Urinary bladder (tissue), 4 donors: ENCODE results near the gene PLEKHG4. TPM values are rescaled to one million over a fixed set of nuclear protein-coding genes. Genes with fewer than 3 reads are reported as not detected.

Source experiments
- DNase-seq: peaks from one replicate; pipeline ENCODE4 v3.0.0-alpha.2; 2015; ENCODE audit errors: extremely low spot score
- H3K27ac ChIP-seq: one replicate; pipeline ENCODE4 v1.5.1; 2013; ENCODE audit warnings: low read depth, mild to moderate bottlenecking, moderate library complexity
- H3K36me3 ChIP-seq: one replicate; pipeline ENCODE4 v1.6.1; 2013; ENCODE audit warnings: mild to moderate bottlenecking, moderate library complexity; ENCODE audit not compliant: insufficient read depth
- H3K4me1 ChIP-seq: one replicate; pipeline ENCODE4 v1.6.1; 2013; ENCODE audit warnings: mild to moderate bottlenecking, moderate library complexity; ENCODE audit not compliant: insufficient read depth
- H3K4me3 ChIP-seq: one replicate; pipeline ENCODE4 v1.5.1; 2013; ENCODE audit warnings: low read depth, low read length
- WGBS: extraction: QIAGEN DNeasy Blood & Tissue Kit; methylation state at CpG from one replicate; pipeline ENCODE4 v1.1.7; 2013; 5-methylcytosine and 5-hydroxymethylcytosine counted together
- polyA plus RNA-seq: library from polyadenylated mRNA; stranded (reverse); fragments of 200-250 nt; gene quantifications from one replicate; pipeline ENCODE4 v1.2.3, GENCODE V29; 2013
- total RNA-seq: library from RNA; depleted of rRNA; stranded (reverse); fragments of >200 nt; gene quantifications from one replicate; pipeline ENCODE4 v1.2.3, GENCODE V29; 2014
- donor health status: healthy with polysubstance abuse.
- donor health status: healthy.

The PLEKHG4 gene
- total and polyA plus RNA-seq, 2 donors, result 5.8 to 12.8 TPM

DNA sequence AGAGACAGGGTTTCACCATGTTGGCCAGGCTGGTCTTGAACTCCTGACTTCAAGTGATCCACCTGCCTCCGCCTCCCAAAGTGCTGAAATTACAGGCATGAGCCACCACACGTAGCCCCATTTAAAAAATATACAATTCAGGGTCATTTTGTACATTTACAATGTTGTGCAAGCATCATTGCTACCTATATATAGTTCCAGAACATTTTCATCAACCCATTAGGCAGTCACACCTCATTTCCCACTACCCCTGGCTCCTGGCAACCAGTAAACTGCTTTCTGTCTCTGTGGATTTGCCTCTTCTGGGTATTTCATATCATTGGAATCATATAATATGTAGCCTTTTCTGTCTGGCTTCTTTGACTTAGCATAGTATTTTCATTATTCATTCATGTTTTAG is 54.0 kb downstream of the PLEKHG4 start:
- no peaks in the 10 kb centered on the region for H3K4me1 ChIP-seq

DNA sequence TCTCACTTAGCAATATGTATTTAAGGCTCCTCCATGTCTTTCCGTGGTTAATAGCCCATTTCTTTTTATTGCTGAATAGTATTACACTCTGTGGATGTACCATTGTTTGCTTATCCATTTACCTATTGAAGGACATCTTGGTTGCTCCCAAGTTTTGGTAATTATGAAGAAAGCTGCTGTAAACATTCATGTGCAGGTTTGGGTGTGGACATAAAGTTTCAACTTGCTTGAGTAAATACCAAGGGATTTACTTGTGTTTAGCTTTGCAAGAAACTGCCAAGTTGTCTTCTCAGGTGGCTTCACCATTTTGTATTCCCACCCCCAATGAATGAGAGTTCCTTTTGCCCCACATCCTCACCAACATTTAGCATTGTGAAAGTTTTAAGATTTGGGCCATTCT is 56.8 kb downstream of the PLEKHG4 start:
- no peak overlapping the region for H3K4me3 ChIP-seq
- H3K4me1 ChIP-seq, result no peaks in the 10 kb centered on the region
- DNase-seq, result no peak
- H3K27ac ChIP-seq, result no peak overlapping the region
- 78% methylated on average over 1 of the region's 1 CpG for WGBS
- H3K36me3 ChIP-seq, result no peaks in the 10 kb centered on the region

More for the DNA sequence above, 54.0 kb downstream of the PLEKHG4 start:
- Histone ChIP-seq H3K36me3 (no peaks in the 10 kb centered on the region), H3K27ac (no peak overlapping the region), H3K4me3 (no peak overlapping the region)
- DNase-seq, result no peak
- WGBS, result 76% methylated on average over 2 of the region's 2 CpGs

DNA sequence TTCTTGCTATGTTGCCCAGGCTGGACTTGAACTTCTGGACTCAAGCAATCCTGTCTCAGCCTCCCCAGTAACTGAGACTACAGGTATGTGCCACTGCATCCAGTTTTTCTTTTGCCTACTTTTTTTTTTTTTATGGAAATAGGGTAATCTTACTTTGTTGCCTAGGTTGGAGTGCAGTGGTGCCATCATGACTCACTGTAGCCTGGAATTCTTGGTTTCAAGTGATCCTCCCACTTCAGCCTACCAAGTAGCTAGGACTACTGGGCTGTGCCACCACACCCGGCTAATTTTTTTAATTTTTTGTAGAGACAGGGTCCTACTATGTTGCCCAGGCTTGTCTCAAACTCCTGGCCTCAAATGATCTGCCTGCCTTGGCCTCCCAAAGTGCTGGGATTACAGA is 57.3 kb downstream of the PLEKHG4 start:
- Histone ChIP-seq H3K27ac (no peak overlapping the region), H3K4me3 (no peak overlapping the region), H3K36me3 (no peaks in the 10 kb centered on the region), H3K4me1 (no peaks in the 10 kb centered on the region)
- no peak for DNase-seq
- WGBS, result 91% methylated on average over 1 of the region's 1 CpG

Other genes with a start within 250 kb of the PLEKHG4 start
- 22.8 TPM for gene PHAF1, start 169.6 kb upstream of the PLEKHG4 start, total RNA-seq
- 11.0 TPM for gene PHAF1, start 169.6 kb upstream of the PLEKHG4 start, polyA plus RNA-seq
- gene B3GNT9, start 128.5 kb upstream of the PLEKHG4 start, total RNA-seq, result 22.4 TPM
- gene B3GNT9, start 128.5 kb upstream of the PLEKHG4 start, polyA plus RNA-seq, result 26.4 TPM
- gene TRADD, start 119.6 kb upstream of the PLEKHG4 start, total RNA-seq, result 7.3 TPM
- gene TRADD, start 119.6 kb upstream of the PLEKHG4 start, polyA plus RNA-seq, result 38.1 TPM
- 4.7 TPM for gene FBXL8, start 119.6 kb upstream of the PLEKHG4 start, total RNA-seq
- gene FBXL8, start 119.6 kb upstream of the PLEKHG4 start, polyA plus RNA-seq, result 20.4 TPM
- 4.5 TPM for gene HSF4, start 114.8 kb upstream of the PLEKHG4 start, total RNA-seq
- 75.2 TPM for gene HSF4, start 114.8 kb upstream of the PLEKHG4 start, polyA plus RNA-seq
- gene NOL3, start 109.0 kb upstream of the PLEKHG4 start, total RNA-seq, result 5.3 TPM
- gene NOL3, start 109.0 kb upstream of the PLEKHG4 start, polyA plus RNA-seq, result 66.6 TPM
- gene MATCAP1, start 95.6 kb upstream of the PLEKHG4 start, total RNA-seq, result 11.4 TPM
- 20.9 TPM for gene MATCAP1, start 95.6 kb upstream of the PLEKHG4 start, polyA plus RNA-seq
- 3.4 TPM for gene EXOC3L1, start 89.4 kb upstream of the PLEKHG4 start, total RNA-seq
- 3.7 TPM for gene EXOC3L1, start 89.4 kb upstream of the PLEKHG4 start, polyA plus RNA-seq
- gene E2F4, start 87.4 kb upstream of the PLEKHG4 start, total RNA-seq, result 28.0 TPM
- gene E2F4, start 87.4 kb upstream of the PLEKHG4 start, polyA plus RNA-seq, result 65.0 TPM
- 2.7 TPM for gene ELMO3, start 80.4 kb upstream of the PLEKHG4 start, total RNA-seq
- 6.4 TPM for gene ELMO3, start 80.4 kb upstream of the PLEKHG4 start, polyA plus RNA-seq
- 12.6 TPM for gene TMEM208, start 52.4 kb upstream of the PLEKHG4 start, total RNA-seq
- 54.4 TPM for gene TMEM208, start 52.4 kb upstream of the PLEKHG4 start, polyA plus RNA-seq
- 7.5 TPM for gene FHOD1, start 32.1 kb upstream of the PLEKHG4 start, total RNA-seq
- 16.4 TPM for gene FHOD1, start 32.1 kb upstream of the PLEKHG4 start, polyA plus RNA-seq
- gene SLC9A5, start 30.6 kb upstream of the PLEKHG4 start, total RNA-seq, result 0.32 TPM
- gene SLC9A5, start 30.6 kb upstream of the PLEKHG4 start, polyA plus RNA-seq, result 0.29 TPM
- gene KCTD19, start 47.2 kb downstream of the PLEKHG4 start, total RNA-seq, result 1.1 TPM
- 0.14 TPM for gene KCTD19, start 47.2 kb downstream of the PLEKHG4 start, polyA plus RNA-seq
- gene LRRC36, start 47.3 kb downstream of the PLEKHG4 start, total RNA-seq, result 2.1 TPM
- gene LRRC36, start 47.3 kb downstream of the PLEKHG4 start, polyA plus RNA-seq, result 0.19 TPM
- 24.0 TPM for gene TPPP3, start 114.0 kb downstream of the PLEKHG4 start, total RNA-seq
- 14.6 TPM for gene TPPP3, start 114.0 kb downstream of the PLEKHG4 start, polyA plus RNA-seq
- gene ZDHHC1, start 136.9 kb downstream of the PLEKHG4 start, total RNA-seq, result 3.8 TPM
- 10.9 TPM for gene ZDHHC1, start 136.9 kb downstream of the PLEKHG4 start, polyA plus RNA-seq
- gene HSD11B2, start 151.6 kb downstream of the PLEKHG4 start, total RNA-seq, result 6.9 TPM
- 1.9 TPM for gene HSD11B2, start 151.6 kb downstream of the PLEKHG4 start, polyA plus RNA-seq
- gene ATP6V0D1, start 201.6 kb downstream of the PLEKHG4 start, total RNA-seq, result 50.0 TPM
- 92.5 TPM for gene ATP6V0D1, start 201.6 kb downstream of the PLEKHG4 start, polyA plus RNA-seq
- not detected for gene AGRP, start 204.0 kb downstream of the PLEKHG4 start, total RNA-seq
- gene AGRP, start 204.0 kb downstream of the PLEKHG4 start, polyA plus RNA-seq, result not detected
- gene RIPOR1, start 249.3 kb downstream of the PLEKHG4 start, total RNA-seq, result 20.5 TPM
- gene RIPOR1, start 249.3 kb downstream of the PLEKHG4 start, polyA plus RNA-seq, result 59.0 TPM